HFFc6 (cell line): ENCODE measurements around the gene UBE2QL1. TPM values are rescaled to one million over a fixed set of nuclear protein-coding genes. Genes with fewer than 3 reads are reported as not detected.
"Not testable (repeated sequence)": the region's sequence is repeated elsewhere in the genome, so short reads cannot be mapped to it uniquely, and the experiment has no call there.

ENCODE experiments used
- DNase-seq: peaks from one replicate; pipeline ENCODE4 v3.0.0-alpha.2; 2018
- H3K27ac Mint-ChIP-seq: 2 replicates; pipeline ENCODE4 v1.8.0; 2020; ENCODE audit warnings: mild to moderate bottlenecking, mixed read lengths
- H3K27me3 Mint-ChIP-seq: 2 replicates; pipeline ENCODE4 v1.8.0; 2021; ENCODE audit warnings: mild to moderate bottlenecking, moderate library complexity, mixed read lengths; ENCODE audit not compliant: insufficient read depth
- H3K36me3 Mint-ChIP-seq: 2 replicates; pipeline ENCODE4 v1.8.0; 2021; ENCODE audit warnings: low read depth, mixed read lengths
- H3K4me1 Mint-ChIP-seq: 2 replicates; pipeline ENCODE4 v1.8.0; 2020; ENCODE audit warnings: low read depth, mixed read lengths
- H3K4me3 Mint-ChIP-seq: 2 replicates; pipeline ENCODE4 v1.8.0; 2020; ENCODE audit warnings: mild to moderate bottlenecking, moderate library complexity, mixed read lengths
- H3K9me3 Mint-ChIP-seq: 2 replicates; pipeline ENCODE4 v1.8.0; 2020; ENCODE audit warnings: mild to moderate bottlenecking, mixed read lengths
- total RNA-seq, 6 experiments: library from RNA; stranded (reverse); fragmentation: NEBNext Ultra II Directional; extraction: Animal tissue kit (Norgen Biotek cat#: 25700); gene quantifications; 2 replicates in 1 of 6; 3 replicates in 5 of 6; pipeline ENCODE4 v1.2.3, GENCODE V29; 2021
- TF ChIP-seq, protein P1 (sequence below): fragments of 200-600 bp; sonication (generic); IDR thresholded peaks from 2 replicates; pipeline ENCODE4 v1.5.0; 2021; ENCODE audit warnings: antibody characterized with exemption, mild to moderate bottlenecking

Gene UBE2QL1
- total RNA-seq, 6 experiments from 2014 or later = not detected

DNA sequence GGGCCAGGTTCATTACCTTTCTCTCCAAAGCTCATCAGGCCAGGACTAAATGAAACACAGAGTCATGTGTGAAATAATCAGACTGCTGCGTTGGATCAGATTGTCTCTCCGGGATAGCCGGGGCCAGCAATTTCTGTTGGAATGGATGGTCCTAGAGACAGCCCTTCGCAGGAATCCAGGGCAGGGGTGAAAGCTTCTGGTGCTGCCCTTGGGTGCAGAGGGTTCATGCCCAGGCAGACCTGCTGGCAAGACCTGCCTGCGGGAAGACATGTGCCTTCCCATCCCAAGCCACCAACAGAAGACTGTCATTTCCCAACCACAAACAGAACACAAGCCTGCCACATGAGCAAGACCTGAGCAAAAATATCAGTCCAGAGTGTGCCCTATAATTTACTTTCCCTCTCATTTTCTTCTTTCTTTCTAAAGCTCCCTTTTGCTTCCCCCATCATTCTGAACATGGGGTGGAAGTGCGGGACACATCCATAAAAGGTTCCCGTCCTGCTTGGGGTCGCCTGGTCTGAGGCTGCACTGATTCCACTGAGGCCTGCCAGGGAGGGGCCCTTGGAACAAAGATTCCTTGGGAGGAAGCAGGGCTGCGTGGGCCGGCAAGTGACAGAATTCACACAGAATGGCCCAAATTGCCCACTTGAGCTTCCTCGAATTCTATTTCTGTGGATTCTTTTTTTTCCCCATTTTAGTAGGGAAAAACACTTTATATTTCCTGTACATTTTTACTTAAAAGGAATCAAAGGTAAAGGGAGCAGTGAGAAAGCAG lies 57.3 kb downstream of the UBE2QL1 start:
- Mint-ChIP-seq H3K27ac (no peak overlapping the region), H3K4me1 (no peaks in the 10 kb centered on the region), H3K36me3 (no peaks in the 10 kb centered on the region), H3K4me3 (no peak overlapping the region), H3K9me3 (no peaks in the 10 kb centered on the region; the same call in 1 of the 2 replicates), H3K27me3 (peaks cover 4% of the 10 kb centered on the region)
- DNase-seq = no peak
- TF ChIP-seq, protein P1, sequence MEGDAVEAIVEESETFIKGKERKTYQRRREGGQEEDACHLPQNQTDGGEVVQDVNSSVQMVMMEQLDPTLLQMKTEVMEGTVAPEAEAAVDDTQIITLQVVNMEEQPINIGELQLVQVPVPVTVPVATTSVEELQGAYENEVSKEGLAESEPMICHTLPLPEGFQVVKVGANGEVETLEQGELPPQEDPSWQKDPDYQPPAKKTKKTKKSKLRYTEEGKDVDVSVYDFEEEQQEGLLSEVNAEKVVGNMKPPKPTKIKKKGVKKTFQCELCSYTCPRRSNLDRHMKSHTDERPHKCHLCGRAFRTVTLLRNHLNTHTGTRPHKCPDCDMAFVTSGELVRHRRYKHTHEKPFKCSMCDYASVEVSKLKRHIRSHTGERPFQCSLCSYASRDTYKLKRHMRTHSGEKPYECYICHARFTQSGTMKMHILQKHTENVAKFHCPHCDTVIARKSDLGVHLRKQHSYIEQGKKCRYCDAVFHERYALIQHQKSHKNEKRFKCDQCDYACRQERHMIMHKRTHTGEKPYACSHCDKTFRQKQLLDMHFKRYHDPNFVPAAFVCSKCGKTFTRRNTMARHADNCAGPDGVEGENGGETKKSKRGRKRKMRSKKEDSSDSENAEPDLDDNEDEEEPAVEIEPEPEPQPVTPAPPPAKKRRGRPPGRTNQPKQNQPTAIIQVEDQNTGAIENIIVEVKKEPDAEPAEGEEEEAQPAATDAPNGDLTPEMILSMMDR = no peak

- Mint-ChIP-seq H3K9me3 (no peaks in the 10 kb centered on the region; the same call in 1 of the 2 replicates), H3K27me3 (peaks cover 4% of the 10 kb centered on the region), H3K36me3 (no peaks in the 10 kb centered on the region), H3K4me3 (no peak overlapping the region), H3K27ac (no peak overlapping the region), H3K4me1 (no peaks in the 10 kb centered on the region)
- no peak for DNase-seq
- TF ChIP-seq, protein P1 = no peak
Measured at GRCh38 chr5:6506611-6507010, 58.0 kb downstream of the UBE2QL1 start.

DNA sequence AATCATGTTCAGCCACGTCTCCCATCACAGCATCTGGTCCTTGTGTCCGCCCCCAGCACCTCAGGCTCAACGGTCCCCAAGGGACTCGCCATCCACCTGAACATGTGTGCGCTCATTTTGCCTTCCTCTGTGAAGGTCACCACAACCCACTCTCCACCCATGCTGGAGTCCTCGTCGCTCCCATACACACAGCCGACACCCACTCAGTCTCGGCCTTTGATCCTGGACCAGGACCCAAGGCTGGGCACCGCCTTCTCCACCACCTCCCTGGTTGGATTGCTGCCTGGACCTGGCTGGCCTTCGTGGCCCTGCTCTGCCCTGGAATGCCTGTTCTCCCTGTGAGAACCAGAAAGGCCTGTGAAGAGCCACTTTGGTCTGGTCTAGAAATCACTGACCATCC lies 60.3 kb downstream of the UBE2QL1 start:
- TF ChIP-seq, protein P1 = no peak
- Mint-ChIP-seq H3K9me3 (no peaks in the 10 kb centered on the region; the same call in 1 of the 2 replicates), H3K27ac (no peak overlapping the region), H3K36me3 (no peaks in the 10 kb centered on the region), H3K4me3 (no peak overlapping the region), H3K27me3 (peaks cover 2% of the 10 kb centered on the region), H3K4me1 (no peaks in the 10 kb centered on the region)
- DNase-seq = no peak

DNA sequence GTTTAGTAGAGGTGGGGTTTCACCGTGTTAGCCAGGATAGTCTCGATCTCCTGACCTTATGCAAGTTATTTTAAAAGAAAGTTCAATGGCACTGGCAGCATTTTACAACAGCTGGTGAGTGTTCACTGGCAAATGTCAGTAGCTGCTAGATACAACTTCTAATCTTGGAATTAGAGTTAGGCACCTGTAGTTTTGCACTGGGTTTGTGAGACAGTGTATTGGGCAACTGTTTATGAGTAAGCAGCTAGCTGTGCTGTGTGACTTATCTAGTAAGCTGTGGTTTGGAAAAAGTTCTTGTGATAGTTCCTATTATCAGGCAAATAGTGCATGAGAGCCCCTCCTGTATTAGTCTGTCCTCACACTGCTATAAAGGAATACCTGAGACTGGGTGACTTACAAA lies 61.5 kb downstream of the UBE2QL1 start:
- Mint-ChIP-seq H3K27ac (no peak overlapping the region), H3K4me1 (no peaks in the 10 kb centered on the region), H3K4me3 (no peak overlapping the region), H3K9me3 (no peaks in the 10 kb centered on the region; the same call in 1 of the 2 replicates), H3K27me3 (peaks cover 2% of the 10 kb centered on the region), H3K36me3 (no peaks in the 10 kb centered on the region)
- DNase-seq = no peak
- TF ChIP-seq, protein P1 = no peak

DNA sequence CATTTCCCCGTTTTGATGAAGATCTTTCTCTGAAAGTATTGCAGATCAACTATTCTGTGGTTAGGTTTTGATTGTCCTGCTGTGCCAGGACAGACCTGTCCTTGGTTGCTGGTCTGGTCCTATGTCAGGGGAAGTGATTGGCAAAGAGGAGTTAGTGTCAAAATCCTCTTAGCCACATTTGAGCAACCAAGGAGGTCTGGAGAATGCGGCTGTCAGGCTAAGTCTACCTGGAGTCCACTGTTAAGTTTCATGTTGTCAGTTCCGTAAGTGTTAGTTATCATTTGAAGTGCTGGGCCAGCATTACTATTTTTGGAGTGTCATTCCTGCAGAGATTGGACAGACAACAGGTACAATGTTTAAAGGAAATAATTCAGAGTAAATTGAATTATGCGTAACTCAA lies 62.3 kb downstream of the UBE2QL1 start:
- Mint-ChIP-seq H3K27ac (no peak overlapping the region), H3K27me3 (peaks cover 2% of the 10 kb centered on the region), H3K4me3 (no peak overlapping the region), H3K4me1 (no peaks in the 10 kb centered on the region), H3K9me3 (no peaks in the 10 kb centered on the region; the same call in 1 of the 2 replicates), H3K36me3 (no peaks in the 10 kb centered on the region)
- no peak for DNase-seq
- TF ChIP-seq, protein P1 = no peak

GRCh38 chr5:6515812-6516211 lies 67.2 kb downstream of the UBE2QL1 start:
- not testable (repeated sequence) for DNase-seq, H3K27ac Mint-ChIP-seq

More at GRCh38 chr5:6515812-6516211, 67.2 kb downstream of the UBE2QL1 start:
- not testable (repeated sequence) for H3K4me1 Mint-ChIP-seq, H3K4me3 Mint-ChIP-seq, H3K9me3 Mint-ChIP-seq, H3K36me3 Mint-ChIP-seq
- peaks cover 13% of the 10 kb centered on the region for H3K27me3 Mint-ChIP-seq
